NCI-H2196 treated with DMSO at 0.1 percent for 48 hours (cell line): ENCODE data around the gene SRD5A1.

Experiments
- DNase-seq: peaks from one replicate; lab custom pipeline; 2025; ENCODE audit not compliant: unreplicated experiment; lab: John Stamatoyannopoulos, UW

Gene SRD5A1

DNA sequence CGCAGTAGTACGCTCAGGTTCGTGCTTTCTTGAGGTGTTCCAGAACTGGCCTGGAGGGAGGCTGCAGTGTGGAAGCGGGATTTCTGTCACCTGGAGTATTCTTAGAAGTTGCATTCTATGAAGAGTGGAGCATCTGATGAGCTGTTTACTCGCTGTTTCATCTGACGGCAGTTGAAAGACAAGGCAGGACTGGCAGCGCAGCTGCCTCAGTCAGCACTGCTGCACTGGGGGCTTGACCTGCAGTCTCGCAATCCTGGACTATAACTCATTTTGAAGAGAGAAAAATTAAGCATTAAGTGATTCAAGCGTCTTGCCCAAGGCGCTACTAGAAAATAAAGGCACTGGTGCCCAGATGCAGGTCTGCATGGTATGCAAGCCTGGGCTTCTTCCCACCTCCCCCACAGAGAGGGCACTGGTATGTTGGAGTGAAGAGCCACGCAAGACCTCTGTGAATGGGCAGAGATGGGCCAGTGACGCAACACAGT is 90.6 kb downstream of the SRD5A1 start:
- no peak for DNase-seq
